GM23338 (cell line): Measurements from ENCODE around the gene LRRFIP2. TPM values are rescaled to one million over a fixed set of nuclear protein-coding genes. Genes with fewer than 3 reads are reported as not detected.

Experiments
- ATAC-seq: fragments of 200-7000 bp; cut with Tn5 transposase; 3 replicates; pipeline ENCODE4 v1.9.1; 2020
- DNase-seq: peaks from one replicate; pipeline ENCODE4 v3.0.0-alpha.2; 2015; ENCODE audit warnings: low spot score
- H2AFZ ChIP-seq: fragments of 200-600 bp; sonication (generic); 2 replicates; pipeline ENCODE4 v1.8.0; 2016; ENCODE audit warnings: antibody characterized with exemption, mild to moderate bottlenecking, moderate library complexity
- H3F3A ChIP-seq: fragments of 200-600 bp; sonication (generic); replicated peaks from 2 replicates; pipeline ENCODE4 v1.8.0; 2017; ENCODE audit warnings: antibody characterized with exemption, mixed run types, low read depth
- H3K27ac ChIP-seq: fragments of 200-600 bp; sonication (generic); 2 replicates; pipeline ENCODE4 v1.6.1; 2016; ENCODE audit warnings: low read depth
- H3K27me3 ChIP-seq: fragments of 200-600 bp; sonication (generic); 2 replicates; pipeline ENCODE4 v1.8.0; 2016; ENCODE audit warnings: mild to moderate bottlenecking, mixed run types, moderate library complexity; ENCODE audit not compliant: insufficient read depth
- H3K36me3 ChIP-seq: fragments of 200-600 bp; sonication (generic); 2 replicates; pipeline ENCODE4 v1.8.0; 2016; ENCODE audit warnings: mild to moderate bottlenecking; ENCODE audit not compliant: insufficient read depth
- H3K4me1 ChIP-seq: fragments of 200-600 bp; sonication (generic); 2 replicates; pipeline ENCODE4 v1.8.0; 2016; ENCODE audit warnings: mild to moderate bottlenecking, moderate library complexity; ENCODE audit not compliant: insufficient read depth
- H3K4me2 ChIP-seq: fragments of 200-600 bp; sonication (generic); 2 replicates; pipeline ENCODE4 v1.7.1; 2017; ENCODE audit warnings: mixed run types
- H3K4me3 ChIP-seq: fragments of 200-600 bp; sonication (generic); 2 replicates; pipeline ENCODE4 v1.6.1; 2016; ENCODE audit warnings: mixed run types
- H3K79me2 ChIP-seq: fragments of 200-600 bp; sonication (generic); replicated peaks from 2 replicates; pipeline ENCODE4 v1.8.0; 2017; ENCODE audit warnings: mild to moderate bottlenecking; ENCODE audit not compliant: insufficient read depth
- H3K9me2 ChIP-seq: fragments of 200-600 bp; sonication (generic); 2 replicates; pipeline ENCODE4 v1.8.0; 2017; ENCODE audit not compliant: insufficient read depth
- H4K20me1 ChIP-seq: fragments of 200-600 bp; sonication (generic); replicated peaks from 2 replicates; pipeline ENCODE4 v1.8.0; 2017; ENCODE audit warnings: mild to moderate bottlenecking; ENCODE audit not compliant: insufficient read depth
- H3K27ac Mint-ChIP-seq: 2 replicates; pipeline ENCODE4 v1.8.0; 2020; ENCODE audit warnings: inconsistent platforms, mild to moderate bottlenecking, moderate library complexity, mixed read lengths
- H3K27me3 Mint-ChIP-seq: 3 replicates; pipeline ENCODE4 v1.8.0; 2022; ENCODE audit warnings: low read depth, mild to moderate bottlenecking, moderate library complexity, mixed read lengths, inconsistent platforms; ENCODE audit not compliant: insufficient read depth, poor library complexity
- H3K36me3 Mint-ChIP-seq: 3 replicates; pipeline ENCODE4 v1.8.0; 2021; ENCODE audit warnings: low read depth, mild to moderate bottlenecking, inconsistent platforms, moderate library complexity, mixed read lengths
- H3K4me1 Mint-ChIP-seq: 3 replicates; pipeline ENCODE4 v1.8.0; 2020; ENCODE audit warnings: mild to moderate bottlenecking, inconsistent platforms, mixed read lengths
- H3K4me3 Mint-ChIP-seq: 3 replicates; pipeline ENCODE4 v1.8.0; 2021; ENCODE audit warnings: moderate library complexity, mild to moderate bottlenecking, inconsistent platforms, mixed read lengths
- H3K9me3 Mint-ChIP-seq: 3 replicates; pipeline ENCODE4 v1.8.0; 2020; ENCODE audit warnings: moderate library complexity, mild to moderate bottlenecking, inconsistent platforms, mixed read lengths
- CREB1 ChIP-seq: fragments of 250-450 bp; sonication (Bioruptor Pico); IDR thresholded peaks from 2 replicates; pipeline ENCODE4 v1.5.0; 2020; ENCODE audit warnings: low read depth, mild to moderate bottlenecking, moderate library complexity
- EZH2 ChIP-seq: fragments of 200-600 bp; sonication (generic); IDR thresholded peaks from one replicate; pipeline ENCODE4 v1.8.0; 2017; ENCODE audit warnings: antibody characterized with exemption, mild to moderate bottlenecking, low read depth; ENCODE audit not compliant: unreplicated experiment
- JUNB ChIP-seq: IDR thresholded peaks from one replicate; pipeline ENCODE4 v1.6.1; 2016; ENCODE audit warnings: antibody characterized with exemption; ENCODE audit not compliant: unreplicated experiment
- NANOG ChIP-seq: IDR thresholded peaks from 2 replicates; pipeline ENCODE4 v1.6.1; 2016; ENCODE audit warnings: antibody characterized with exemption, borderline replicate concordance
- POLR2AphosphoS5 ChIP-seq: IDR thresholded peaks from 2 replicates; pipeline ENCODE4 v1.6.1; 2016; ENCODE audit warnings: antibody characterized with exemption, low read depth
- REST ChIP-seq: IDR thresholded peaks from one replicate; pipeline ENCODE4 v1.6.1; 2018; ENCODE audit warnings: antibody characterized with exemption; ENCODE audit not compliant: unreplicated experiment
- STAT1 ChIP-seq: IDR thresholded peaks from one replicate; pipeline ENCODE4 v1.6.1; 2016; ENCODE audit warnings: antibody characterized with exemption; ENCODE audit not compliant: unreplicated experiment
- ZNF331 ChIP-seq: fragments of 250-450 bp; sonication (Bioruptor Pico); IDR thresholded peaks from 2 replicates; pipeline ENCODE4 v1.5.0; 2020; ENCODE audit warnings: low read depth, mild to moderate bottlenecking, moderate library complexity
- ZNF462 ChIP-seq: fragments of 250-450 bp; sonication (Bioruptor Pico); IDR thresholded peaks from 2 replicates; pipeline ENCODE4 v1.5.0; 2020; ENCODE audit warnings: mild to moderate bottlenecking, moderate library complexity
- polyA plus RNA-seq: library from polyadenylated mRNA; unstranded; fragments of >200 nt; fragmentation: Nextera tagmentation; extraction: Ambion mirVana; gene quantifications from 2 replicates; pipeline ENCODE4 v1.2.1, GENCODE V29; 2016
- total RNA-seq: library from RNA; depleted of rRNA; stranded (reverse); fragments of >200 nt; shearing (Covaris generic); gene quantifications from 2 replicates; pipeline ENCODE4 v1.2.3, GENCODE V29; 2014

Gene LRRFIP2
- total and polyA plus RNA-seq, 2 experiments from 2014 or later = 20.3 to 29.0 TPM

GRCh38 chr3:37071921-37072320 is 102.5 kb downstream of the LRRFIP2 start:
- no peaks in the 10 kb centered on the region for H3K4me1 ChIP-seq
- H3K27ac Mint-ChIP-seq = no peak overlapping the region
- no peak overlapping the region for H3K4me2 ChIP-seq
- TF ChIP-seq ZNF331 = no peak
- TF ChIP-seq JUNB = no peak
- TF ChIP-seq EZH2 = no peak
- TF ChIP-seq STAT1 = no peak
- no peak for TF ChIP-seq CREB1 (CRISPR knock-in tag)
- no peak for TF ChIP-seq REST
- TF ChIP-seq POLR2AphosphoS5 = no peak
- no peak for TF ChIP-seq ZNF462
- TF ChIP-seq NANOG = no peak
- no peaks in the 10 kb centered on the region for H4K20me1 ChIP-seq
- DNase-seq = no peak
- ATAC-seq = no peak
- no peaks in the 10 kb centered on the region for H3K27me3 Mint-ChIP-seq
- no peak overlapping the region for H3K27ac ChIP-seq
- H3K4me3 Mint-ChIP-seq = no peak overlapping the region
- H3F3A ChIP-seq = no peaks in the 10 kb centered on the region
- H3K9me2 ChIP-seq = no peaks in the 10 kb centered on the region
- no peak overlapping the region for H3K4me3 ChIP-seq
- no peaks in the 10 kb centered on the region for H3K36me3 ChIP-seq
- no peaks in the 10 kb centered on the region for H3K79me2 ChIP-seq
- no peaks in the 10 kb centered on the region for H3K4me1 Mint-ChIP-seq
- H3K36me3 Mint-ChIP-seq = peaks cover 5% of the 10 kb centered on the region; the same call in 1 of the 3 replicates
- H3K9me3 Mint-ChIP-seq = no peaks in the 10 kb centered on the region
- no peak overlapping the region for H2AFZ ChIP-seq
- no peaks in the 10 kb centered on the region for H3K27me3 ChIP-seq
